B cell (primary cell): ENCODE data around the gene RTN4RL2. TPM values are rescaled to one million over a fixed set of nuclear protein-coding genes. Genes with fewer than 3 reads are reported as not detected.

Source experiments
- ATAC-seq: fragments of 200-7000 bp; cut with Tn5 transposase; one replicate; pipeline ENCODE4 v1.10.0; 2021; ENCODE audit warnings: low read depth, mild to moderate bottlenecking, moderate number of reproducible peaks, moderate library complexity
- CTCF ChIA-PET: fragments of 350-600 bp; sonication (Branson Sonifier 250); formaldehyde crosslinking; loops from one replicate; lab custom pipeline; 2021; ENCODE audit warnings: antibody characterized with exemption, inconsistent platforms; lab: Charles Lee
- POLR2A ChIA-PET: fragments of 350-600 bp; sonication (Branson Sonifier 250); formaldehyde crosslinking; loops from one replicate; lab custom pipeline; 2021; ENCODE audit warnings: antibody characterized with exemption; lab: Charles Lee
- DNase-seq: peaks from one replicate; pipeline ENCODE4 v3.0.0; 2013
- H2AFZ ChIP-seq: 2 replicates; pipeline ENCODE4 v1.6.1; 2012; ENCODE audit warnings: mild to moderate bottlenecking, low read depth, low read length; ENCODE audit not compliant: insufficient read depth, poor library complexity, severe bottlenecking
- H3K27ac ChIP-seq, 2 donors: 1 replicate in 1 of 2; 2 replicates in 1 of 2; pipeline ENCODE4 v1.5.1; 2012 to 2013; ENCODE audit warnings: low read length in 2 of 2, mild to moderate bottlenecking in 2 of 2, moderate library complexity in 1 of 2
- H3K27me3 ChIP-seq, 4 experiments: fragments of 200-600 bp in 1 of 4; sonication (generic) in 1 of 4; replicated peaks in 1 of 4; 1 replicate in 2 of 4; 2 replicates in 2 of 4; pipeline versions ENCODE4 v1.6.1 to v1.7.0; 2013 to 2016; ENCODE audit warnings: low read length in 3 of 4, mild to moderate bottlenecking in 2 of 4, mixed read lengths in 1 of 4, moderate library complexity in 1 of 4; ENCODE audit not compliant: insufficient read depth in 4 of 4, control insufficient read depth in 3 of 4; ENCODE audit errors: control extremely low read depth in 1 of 4
- H3K36me3 ChIP-seq, 2 experiments: replicated peaks in 1 of 2; 1 replicate in 1 of 2; 2 replicates in 1 of 2; pipeline versions ENCODE4 v1.6.1 to v1.7.1; 2013; ENCODE audit warnings: low read length in 1 of 2; ENCODE audit not compliant: insufficient read depth in 2 of 2, control insufficient read depth in 1 of 2; ENCODE audit errors: control extremely low read depth in 1 of 2, extremely low read depth in 1 of 2
- H3K4me1 ChIP-seq, 2 donors: fragments of 200-600 bp in 1 of 2; sonication (generic) in 1 of 2; 1 replicate in 1 of 2; 2 replicates in 1 of 2; pipeline versions ENCODE4 v1.5.1 to v1.6.1; 2013 to 2017; ENCODE audit warnings: low read length in 2 of 2; ENCODE audit not compliant: control insufficient read depth in 2 of 2, insufficient read depth in 2 of 2
- H3K4me2 ChIP-seq: replicated peaks from 2 replicates; pipeline ENCODE3; 2012; ENCODE audit warnings: mild to moderate bottlenecking, low read depth, low read length; ENCODE audit not compliant: poor library complexity, severe bottlenecking
- H3K4me3 ChIP-seq, 5 experiments: fragments of 200-600 bp in 1 of 5; sonication (generic) in 1 of 5; 1 replicate in 3 of 5; 2 replicates in 2 of 5; pipeline versions ENCODE4 v1.5.1 to v1.7.0; 2011 to 2016; ENCODE audit warnings: low read length in 4 of 5, mild to moderate bottlenecking in 4 of 5, low read depth in 2 of 5, control low read depth in 1 of 5, moderate library complexity in 1 of 5; ENCODE audit not compliant: insufficient read depth in 1 of 5; ENCODE audit errors: control extremely low read depth in 1 of 5, extremely low read depth in 1 of 5
- H3K79me2 ChIP-seq: fragments of 200-600 bp; sonication (generic); one replicate; pipeline ENCODE4 v1.6.0; 2016; ENCODE audit warnings: low read length; ENCODE audit not compliant: control insufficient read depth, insufficient read depth
- H3K9ac ChIP-seq: fragments of 200-600 bp; sonication (generic); 2 replicates; pipeline ENCODE4 v1.6.1; 2017; ENCODE audit warnings: mild to moderate bottlenecking, low read length, moderate library complexity
- H3K9me3 ChIP-seq, 3 donors: one replicate each; pipeline versions ENCODE4 v1.6.1 to v1.7.1; 2013; ENCODE audit warnings: low read length in 2 of 3; ENCODE audit not compliant: control insufficient read depth in 2 of 3, insufficient read depth in 1 of 3; ENCODE audit errors: control extremely low read depth in 1 of 3
- H4K20me1 ChIP-seq: 2 replicates; pipeline ENCODE4 v1.6.0; 2012; ENCODE audit warnings: mild to moderate bottlenecking, low read length; ENCODE audit not compliant: insufficient read depth, control insufficient read depth, poor library complexity, severe bottlenecking
- H3K27ac Mint-ChIP-seq: one replicate; pipeline ENCODE4 v1.8.0; 2021; ENCODE audit warnings: mixed read lengths
- H3K27me3 Mint-ChIP-seq: one replicate; pipeline ENCODE4 v1.8.0; 2021; ENCODE audit warnings: mixed read lengths
- H3K4me1 Mint-ChIP-seq: one replicate; pipeline ENCODE4 v1.8.0; 2021; ENCODE audit warnings: mixed read lengths
- H3K4me3 Mint-ChIP-seq: one replicate; pipeline ENCODE4 v1.8.0; 2021; ENCODE audit warnings: mixed read lengths
- H3K9me3 Mint-ChIP-seq: one replicate; pipeline ENCODE4 v1.8.0; 2022; ENCODE audit warnings: mixed read lengths; ENCODE audit not compliant: insufficient read depth
- CTCF ChIP-seq: fragments of 200-600 bp; IDR thresholded peaks from one replicate; pipeline ENCODE4 v1.8.0; 2022; ENCODE audit warnings: antibody characterized with exemption, mild to moderate bottlenecking
- EZH2 ChIP-seq: IDR thresholded peaks from 2 replicates; pipeline ENCODE4 v1.6.1; 2012; ENCODE audit warnings: borderline replicate concordance, low read depth, mild to moderate bottlenecking, moderate library complexity, low read length; ENCODE audit not compliant: insufficient read depth, poor library complexity, severe bottlenecking
- WGBS: methylation state at CpG from one replicate; pipeline ENCODE4 v1.1.5; 2013; ENCODE audit warnings: missing lambda C conversion rate; ENCODE audit not compliant: insufficient coverage; 5-methylcytosine and 5-hydroxymethylcytosine counted together
- intact Hi-C: fragments of 100-400 bp; cut with micrococcal nuclease; formaldehyde crosslinking; loops from one replicate; pipeline ENCODE4 v1.10.0; 2022
- polyA plus RNA-seq: library from polyadenylated mRNA; depleted of rRNA; stranded (reverse); fragments of >200 nt; gene quantifications from 2 replicates; pipeline ENCODE4 v1.2.3, GENCODE V29; 2012
- total RNA-seq, 2 donors: library from RNA; stranded (reverse); fragments of 120-200 nt in 1 of 2; gene quantifications; 1 replicate in 1 of 2; 2 replicates in 1 of 2; pipeline versions ENCODE4 v1.2.3 to v1.2.4, GENCODE V29; 2013 to 2022

RTN4RL2 gene
- total and polyA plus RNA-seq, 2 donors (not counting 1 experiment from before 2014, with no cell fraction given), result 0.12 to 0.13 TPM

DNA sequence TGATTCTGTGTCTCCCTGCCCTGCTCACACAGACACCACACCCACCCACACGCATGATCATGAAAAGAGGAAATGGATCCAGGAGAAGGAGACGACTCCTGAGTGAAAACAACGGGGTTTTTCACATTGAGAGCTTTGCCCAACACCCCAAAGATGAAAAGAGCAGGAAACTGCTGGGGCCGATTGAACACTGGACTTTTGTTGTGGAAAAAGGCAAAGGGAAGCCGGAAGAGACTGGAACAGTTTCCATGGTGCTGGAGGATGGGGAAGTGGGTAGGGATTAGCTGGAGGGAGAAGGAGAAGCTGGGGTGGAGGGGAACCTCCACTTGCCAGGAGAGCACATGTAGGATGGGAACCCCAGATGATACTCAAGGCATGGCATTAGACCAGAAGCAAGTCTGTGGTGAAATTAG is 28.2 kb upstream of the RTN4RL2 start:
- no peak for TF ChIP-seq CTCF
- TF ChIP-seq EZH2, result no peak
- H4K20me1 ChIP-seq, result no peaks in the 10 kb centered on the region
- Mint-ChIP-seq H3K4me3 (no peak overlapping the region), H3K9me3 (no peaks in the 10 kb centered on the region), H3K27me3 (peaks cover 6% of the 10 kb centered on the region), H3K27ac (no peak overlapping the region), H3K4me1 (peaks cover 5% of the 10 kb centered on the region)
- no peak overlapping the region for H3K4me3 ChIP-seq
- no peak overlapping the region for H3K27ac ChIP-seq
- H3K79me2 ChIP-seq, result no peaks in the 10 kb centered on the region
- H3K27me3 ChIP-seq, result no peaks in the 10 kb centered on the region
- H3K4me2 ChIP-seq, result no peak overlapping the region
- WGBS, result 50% methylated on average over 4 of the region's 5 CpGs
- ChIA-PET CTCF (interaction anchor here (2.9 kb wide), 1 partner anchor 25 kb away, joined by 20 read pairs; no protein-coding TSS in a partner anchor), POLR2A (no interaction called here)
- no peak for DNase-seq
- no peaks in the 10 kb centered on the region for H3K36me3 ChIP-seq
- no peak overlapping the region for H2AFZ ChIP-seq
- H3K9ac ChIP-seq, result no peak overlapping the region
- H3K4me1 ChIP-seq, result peaks cover 2 to 4% of the 10 kb centered on the region in 2 donors
- H3K9me3 ChIP-seq, result no peaks in the 10 kb centered on the region
- intact Hi-C loops, result no loop called here
- ATAC-seq, result no peak

GRCh38 chr11:57432714-57433163 is 27.6 kb upstream of the RTN4RL2 start:
- ChIA-PET POLR2A (no interaction called here), CTCF (interaction anchor here (2.9 kb wide), 1 partner anchor 25 kb away, joined by 20 read pairs; no protein-coding TSS in a partner anchor)
- Histone ChIP-seq H3K4me2 (no peak overlapping the region), H3K4me1 (no peaks in the 10 kb centered on the region), H2AFZ (peak overlapping the region; percentile 10), H3K9ac (no peak overlapping the region), H3K27me3 (no peaks in the 10 kb centered on the region), H3K9me3 (no peaks in the 10 kb centered on the region), H3K27ac (no peak overlapping the region), H3K36me3 (no peaks in the 10 kb centered on the region), H3K4me3 (no peak overlapping the region), H4K20me1 (no peaks in the 10 kb centered on the region), H3K79me2 (no peaks in the 10 kb centered on the region)
- no peaks in the 10 kb centered on the region for H3K9me3 Mint-ChIP-seq
- TF ChIP-seq EZH2 (no peak), CTCF (no peak)
- no peak overlapping the region for H3K4me3 Mint-ChIP-seq
- ATAC-seq, result no peak
- no peak overlapping the region for H3K27ac Mint-ChIP-seq
- no peak for DNase-seq
- 29% methylated on average over 7 of the region's 7 CpGs for WGBS
- intact Hi-C loops, result no loop called here
- peaks cover 6% of the 10 kb centered on the region for H3K27me3 Mint-ChIP-seq
- H3K4me1 Mint-ChIP-seq, result no peaks in the 10 kb centered on the region
